MCF 10A (cell line): Measurements from ENCODE around the gene MAPT. TPM values are rescaled to one million over a fixed set of nuclear protein-coding genes. Genes with fewer than 3 reads are reported as not detected.
"Not testable (repeated sequence)": the region's sequence is repeated elsewhere in the genome, so short reads cannot be mapped to it uniquely, and the experiment has no call there.

Experiments used
- BruUV-seq: library from RNA; stranded (reverse); fragments of 400-500 nt; replicated peaks from 2 replicates; lab custom pipeline; 2021; lab: Mats Ljungman, UMichigan
- CTCF ChIA-PET: fragments of 300-600 bp; sonication (Branson Sonifier 250); formaldehyde crosslinking; extraction: SDS; loops from one replicate; lab custom pipeline; 2021; ENCODE audit warnings: antibody characterized with exemption, inconsistent platforms; lab: Yijun Ruan, JAX
- POLR2A ChIA-PET: fragments of 300-600, 350-650 bp; sonication (Branson Sonifier 250); formaldehyde crosslinking; extraction: SDS; loops from one replicate; lab custom pipeline; 2020; ENCODE audit warnings: antibody characterized with exemption, inconsistent platforms; lab: Yijun Ruan, JAX
- DNase-seq: peaks from one replicate; pipeline ENCODE4 v3.0.0-alpha.2; 2018; ENCODE audit not compliant: unreplicated experiment
- H3K27ac Mint-ChIP-seq: one replicate; pipeline ENCODE4 v1.8.0; 2022; ENCODE audit warnings: mild to moderate bottlenecking, low read depth, mixed read lengths; ENCODE audit not compliant: unreplicated experiment
- H3K27me3 Mint-ChIP-seq: one replicate; pipeline ENCODE4 v1.8.0; 2022; ENCODE audit warnings: mixed read lengths; ENCODE audit not compliant: insufficient read depth, unreplicated experiment
- H3K36me3 Mint-ChIP-seq: one replicate; pipeline ENCODE4 v1.8.0; 2022; ENCODE audit warnings: mild to moderate bottlenecking, moderate library complexity, mixed read lengths; ENCODE audit not compliant: insufficient read depth, unreplicated experiment
- H3K4me1 Mint-ChIP-seq: one replicate; pipeline ENCODE4 v1.8.0; 2022; ENCODE audit warnings: mixed read lengths; ENCODE audit not compliant: insufficient read depth, unreplicated experiment
- H3K4me3 Mint-ChIP-seq: one replicate; pipeline ENCODE4 v1.8.0; 2022; ENCODE audit warnings: mild to moderate bottlenecking, moderate library complexity, mixed read lengths; ENCODE audit not compliant: unreplicated experiment
- H3K9me3 Mint-ChIP-seq: one replicate; pipeline ENCODE4 v1.8.0; 2022; ENCODE audit warnings: mixed read lengths; ENCODE audit not compliant: unreplicated experiment
- CTCF ChIP-seq: fragments of 200-600 bp; IDR thresholded peaks from one replicate; pipeline ENCODE4 v1.8.0; 2022; ENCODE audit warnings: antibody characterized with exemption, mild to moderate bottlenecking; ENCODE audit not compliant: unreplicated experiment
- intact Hi-C: fragments of 100-400 bp; cut with micrococcal nuclease; formaldehyde crosslinking; loops from 2 replicates; pipeline ENCODE4 v1.14.1; 2022
- total RNA-seq: library from RNA; stranded (reverse); gene quantifications from 2 replicates; pipeline ENCODE4 v1.2.3, GENCODE V29; 2022

The MAPT gene
- total RNA-seq, 1 experiment from 2014 or later, result 0.42 TPM

GRCh38 chr17:46020023-46020761 lies 125.8 kb downstream of the MAPT start:
- BruUV-seq, result no TSS peak

GRCh38 chr17:46020998-46021397 lies 126.6 kb downstream of the MAPT start:
- peaks cover 20% of the 10 kb centered on the region for H3K36me3 Mint-ChIP-seq
- POLR2A ChIA-PET, result interaction anchor here (0.7 kb wide), 1 partner anchor 41 kb away, joined by 3 read pairs; no protein-coding TSS in a partner anchor
- no peaks in the 10 kb centered on the region for H3K27me3 Mint-ChIP-seq
- no peak for DNase-seq
- CTCF ChIA-PET, result no interaction called here
- no peak overlapping the region for H3K27ac Mint-ChIP-seq
- no peaks in the 10 kb centered on the region for H3K4me1 Mint-ChIP-seq
- no peaks in the 10 kb centered on the region for H3K9me3 Mint-ChIP-seq
- no TSS peak for BruUV-seq
- H3K4me3 Mint-ChIP-seq, result no peak overlapping the region
- no peak for TF ChIP-seq CTCF
- intact Hi-C loops, result no loop called here

More at GRCh38 chr17:46020023-46020761, 125.8 kb downstream of the MAPT start:
- intact Hi-C loops, result no loop called here
- Mint-ChIP-seq H3K36me3 (peaks cover 12% of the 10 kb centered on the region), H3K4me1 (no peaks in the 10 kb centered on the region), H3K9me3 (no peaks in the 10 kb centered on the region), H3K4me3 (no peak overlapping the region), H3K27ac (no peak overlapping the region), H3K27me3 (no peaks in the 10 kb centered on the region)
- POLR2A ChIA-PET, result interaction anchor here (0.7 to 1.4 kb wide), 2 partner anchors 14 to 31 kb away, joined by 3 read pairs; no protein-coding TSS in a partner anchor
- no peak for DNase-seq
- CTCF ChIA-PET, result no interaction called here
- no peak for TF ChIP-seq CTCF

- H3K9me3 Mint-ChIP-seq, H3K4me3 Mint-ChIP-seq, H3K27ac Mint-ChIP-seq, DNase-seq, BruUV-seq, H3K4me1 Mint-ChIP-seq, POLR2A ChIA-PET, intact Hi-C loops, CTCF ChIA-PET, H3K27me3 Mint-ChIP-seq: not testable (repeated sequence)
- peaks cover 37% of the 10 kb centered on the region for H3K36me3 Mint-ChIP-seq
Observed at GRCh38 chr17:46023366-46023765, 129.0 kb downstream of the MAPT start.

GRCh38 chr17:46023783-46024388 lies 129.5 kb downstream of the MAPT start:
- intact Hi-C loops, result no loop called here
- TF ChIP-seq CTCF, result no peak
- DNase-seq, result no peak
- no peaks in the 10 kb centered on the region for H3K4me1 Mint-ChIP-seq
- no TSS peak for BruUV-seq
- no peaks in the 10 kb centered on the region for H3K9me3 Mint-ChIP-seq
- no peak overlapping the region for H3K27ac Mint-ChIP-seq
- no peak overlapping the region for H3K4me3 Mint-ChIP-seq
- POLR2A ChIA-PET, result no interaction called here
- peaks cover 42% of the 10 kb centered on the region for H3K36me3 Mint-ChIP-seq
- no peaks in the 10 kb centered on the region for H3K27me3 Mint-ChIP-seq
- CTCF ChIA-PET, result interaction anchor here (0.6 kb wide), 1 partner anchor 15 kb away, joined by 3 read pairs; no protein-coding TSS in a partner anchor
